MM.1S (cell line): ENCODE results near the gene MRPS7.

Source experiments
- DNase-seq: peaks from one replicate; pipeline ENCODE4 v3.0.0-alpha.2; 2015
- H2AFZ ChIP-seq: fragments of 300-600 bp; sonication (generic); 2 replicates; pipeline ENCODE4 v1.6.0; 2016; ENCODE audit warnings: antibody characterized with exemption, low read length
- H3F3A ChIP-seq: fragments of 300-600 bp; sonication (generic); 2 replicates; pipeline ENCODE4 v1.6.1; 2016; ENCODE audit warnings: mild to moderate bottlenecking, antibody characterized with exemption, low read length, moderate library complexity, mixed read lengths; ENCODE audit not compliant: insufficient read depth
- H3K27ac ChIP-seq: fragments of 300-600 bp; sonication (generic); 2 replicates; pipeline ENCODE4 v1.5.1; 2016; ENCODE audit warnings: mild to moderate bottlenecking, low read length
- H3K27me3 ChIP-seq: fragments of 300-600 bp; sonication (generic); replicated peaks from 2 replicates; pipeline ENCODE4 v1.6.0; 2016; ENCODE audit warnings: low read length; ENCODE audit not compliant: insufficient read depth
- H3K36me3 ChIP-seq: fragments of 300-600 bp; sonication (generic); replicated peaks from 2 replicates; pipeline ENCODE4 v1.6.1; 2016; ENCODE audit warnings: mild to moderate bottlenecking, low read length, mixed read lengths; ENCODE audit not compliant: insufficient read depth
- H3K4me1 ChIP-seq: fragments of 300-600 bp; sonication (generic); 2 replicates; pipeline ENCODE4 v1.6.1; 2016; ENCODE audit warnings: low read length, mixed read lengths
- H3K4me2 ChIP-seq: fragments of 300-600 bp; sonication (generic); 2 replicates; pipeline ENCODE4 v1.6.0; 2016; ENCODE audit warnings: low read depth, low read length
- H3K4me3 ChIP-seq: fragments of 300-600 bp; sonication (generic); 2 replicates; pipeline ENCODE4 v1.5.1; 2016; ENCODE audit warnings: low read length, mixed read lengths
- H3K79me2 ChIP-seq: fragments of 300-600 bp; sonication (generic); 2 replicates; pipeline ENCODE4 v1.6.1; 2016; ENCODE audit warnings: mixed run types, low read length, mixed read lengths
- H3K9ac ChIP-seq: fragments of 300-600 bp; sonication (generic); 2 replicates; pipeline ENCODE4 v1.6.1; 2016; ENCODE audit warnings: low read length, mixed read lengths
- H3K9me2 ChIP-seq: fragments of 300-600 bp; sonication (generic); replicated peaks from 2 replicates; pipeline ENCODE4 v1.6.1; 2016; ENCODE audit warnings: mild to moderate bottlenecking, low read length, mixed read lengths; ENCODE audit not compliant: insufficient read depth
- H3K9me3 ChIP-seq: fragments of 300-600 bp; sonication (generic); replicated peaks from 2 replicates; pipeline ENCODE4 v1.6.1; 2016; ENCODE audit warnings: mild to moderate bottlenecking, low read length, mixed read lengths; ENCODE audit not compliant: insufficient read depth
- H4K20me1 ChIP-seq: fragments of 300-600 bp; sonication (generic); 2 replicates; pipeline ENCODE4 v1.6.1; 2016; ENCODE audit warnings: mild to moderate bottlenecking, low read length, moderate library complexity, mixed read lengths; ENCODE audit not compliant: insufficient read depth
- CTCF ChIP-seq: fragments of 300-600 bp; sonication (generic); IDR thresholded peaks from 2 replicates; pipeline ENCODE4 v1.5.1; 2016; ENCODE audit warnings: antibody characterized with exemption, low read length, mixed read lengths
- EZH2 ChIP-seq: fragments of 300-600 bp; sonication (generic); optimal IDR thresholded peaks from 2 replicates; pipeline ENCODE3; 2017; ENCODE audit warnings: low read depth, mild to moderate bottlenecking, antibody characterized with exemption, low read length, mixed read lengths
- EZH2phosphoT487 ChIP-seq: fragments of 300-600 bp; sonication (generic); IDR thresholded peaks from 2 replicates; pipeline ENCODE4 v1.6.1; 2018; ENCODE audit warnings: antibody characterized with exemption, low read length

MRPS7 gene

GRCh38 chr17:75242461-75243042, 19.1 kb upstream of the MRPS7 start:
- no peak overlapping the region for H3K4me3 ChIP-seq
- TF ChIP-seq EZH2 = no peak
- TF ChIP-seq CTCF = no peak
- TF ChIP-seq EZH2phosphoT487 = no peak
- no peaks in the 10 kb centered on the region for H4K20me1 ChIP-seq
- peaks cover 13% of the 10 kb centered on the region; the same call in 1 of the 2 replicates for H3K36me3 ChIP-seq
- H2AFZ ChIP-seq = no peak overlapping the region
- no peak overlapping the region for H3K27ac ChIP-seq
- H3K4me1 ChIP-seq = no peaks in the 10 kb centered on the region
- no peaks in the 10 kb centered on the region for H3K9me2 ChIP-seq
- H3K4me2 ChIP-seq = no peak overlapping the region
- H3K79me2 ChIP-seq = peaks cover 17% of the 10 kb centered on the region
- H3K9me3 ChIP-seq = no peaks in the 10 kb centered on the region
- H3K27me3 ChIP-seq = no peaks in the 10 kb centered on the region
- H3K9ac ChIP-seq = no peak overlapping the region
- no peak for DNase-seq
- 0 out of 2 replicates have a peak, but pooled peaks cover 5% of the 10 kb centered on the region for H3F3A ChIP-seq

- H3K79me2 ChIP-seq = peaks cover 32% of the 10 kb centered on the region
- peaks cover 7% of the 10 kb centered on the region; the same call in 1 of the 2 replicates for H3K36me3 ChIP-seq
- no peak overlapping the region for H3K4me2 ChIP-seq
- no peak for TF ChIP-seq EZH2
- DNase-seq = no peak
- H4K20me1 ChIP-seq = no peaks in the 10 kb centered on the region
- peaks cover 2% of the 10 kb centered on the region for H3K4me1 ChIP-seq
- peaks cover under 1% of the 10 kb centered on the region; the same call in 1 of the 2 replicates for H3F3A ChIP-seq
- H3K27me3 ChIP-seq = no peaks in the 10 kb centered on the region
- H3K9me2 ChIP-seq = no peaks in the 10 kb centered on the region
- H3K4me3 ChIP-seq = no peak overlapping the region
- no peak overlapping the region for H3K27ac ChIP-seq
- no peak overlapping the region for H3K9ac ChIP-seq
- no peak overlapping the region for H2AFZ ChIP-seq
- H3K9me3 ChIP-seq = no peaks in the 10 kb centered on the region
Observed at GRCh38 chr17:75244133-75244866, 17.4 kb upstream of the MRPS7 start.

- Histone ChIP-seq H3K9ac (no peak overlapping the region), H3K4me3 (no peak overlapping the region), H3K79me2 (peaks cover 39% of the 10 kb centered on the region), H3K36me3 (peaks cover 7% of the 10 kb centered on the region; the same call in 1 of the 2 replicates), H3K9me2 (no peaks in the 10 kb centered on the region), H3K4me1 (peaks cover 9% of the 10 kb centered on the region), H3K9me3 (no peaks in the 10 kb centered on the region), H3K27me3 (no peaks in the 10 kb centered on the region), H4K20me1 (no peaks in the 10 kb centered on the region), H3K4me2 (no peak overlapping the region), H3F3A (peaks cover 8% of the 10 kb centered on the region), H3K27ac (no peak overlapping the region), H2AFZ (no peak overlapping the region)
- DNase-seq = no peak
- TF ChIP-seq EZH2phosphoT487 (no peak), EZH2 (no peak)
Observed at GRCh38 chr17:75245011-75245410, 16.7 kb upstream of the MRPS7 start.

GRCh38 chr17:75246404-75246803, 15.3 kb upstream of the MRPS7 start:
- H2AFZ ChIP-seq = no peak overlapping the region
- peaks cover 16% of the 10 kb centered on the region for H3K4me1 ChIP-seq
- H3K9me2 ChIP-seq = no peaks in the 10 kb centered on the region
- H3F3A ChIP-seq = peaks cover 19% of the 10 kb centered on the region
- no peak for DNase-seq
- TF ChIP-seq CTCF (no peak), EZH2phosphoT487 (no peak), EZH2 (no peak)
- H4K20me1 ChIP-seq = no peaks in the 10 kb centered on the region
- H3K9me3 ChIP-seq = no peaks in the 10 kb centered on the region
- no peak overlapping the region for H3K4me2 ChIP-seq
- H3K9ac ChIP-seq = no peak overlapping the region
- H3K4me3 ChIP-seq = no peak overlapping the region
- H3K36me3 ChIP-seq = peaks cover 7% of the 10 kb centered on the region; the same call in 1 of the 2 replicates
- peaks cover 48% of the 10 kb centered on the region for H3K79me2 ChIP-seq
- H3K27me3 ChIP-seq = no peaks in the 10 kb centered on the region
- no peak overlapping the region for H3K27ac ChIP-seq
